ENCODE measurements around the gene MTMR3. TPM values are rescaled to one million over a fixed set of nuclear protein-coding genes. Genes with fewer than 3 reads are reported as not detected.

MTMR3 gene
- total RNA-seq, result 39.9 and 41.1 TPM in 2 replicates

DNA sequence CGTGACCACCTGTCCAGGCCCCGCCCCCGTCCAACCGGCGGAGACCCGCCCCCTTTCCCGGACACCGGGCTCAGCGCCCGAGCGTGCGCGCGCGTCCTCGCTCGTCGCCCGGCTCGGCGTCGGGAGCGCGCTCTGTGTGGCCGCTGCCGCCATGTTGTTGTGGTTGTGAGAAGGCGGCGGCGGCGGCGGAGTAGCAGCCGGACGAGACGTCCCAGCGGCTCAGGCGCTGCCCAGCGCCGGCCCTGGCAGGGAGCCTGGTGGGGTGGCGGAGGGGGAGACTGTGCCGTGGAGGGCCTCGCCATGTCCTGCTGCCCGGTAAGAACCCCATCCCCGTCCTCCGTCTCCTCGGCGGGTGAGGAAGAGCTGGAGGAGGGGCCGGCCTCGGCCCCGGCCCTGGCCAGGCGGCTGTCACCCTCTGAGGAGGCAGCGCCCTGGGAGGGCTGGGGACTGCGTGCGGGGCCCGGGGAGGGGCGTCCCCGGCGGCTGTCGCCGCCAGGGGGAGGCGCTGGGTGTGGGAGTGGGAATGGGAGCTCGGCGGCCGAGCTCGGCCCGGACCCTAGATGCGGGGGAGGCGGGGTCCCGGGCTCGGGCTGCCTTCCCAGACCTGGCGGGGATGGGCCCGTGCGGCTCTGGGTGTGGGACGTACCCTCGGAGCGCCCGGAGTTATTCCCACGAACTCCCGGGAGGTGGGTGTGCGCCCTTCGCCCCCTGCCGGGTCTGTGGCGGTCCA, at the start of gene MTMR3:
MTMR3 (plus strand) TSS at position 130 of the 730 bp plus-strand sequence. CDS start 87,886 bp downstream, outside the sequence.

DNA sequence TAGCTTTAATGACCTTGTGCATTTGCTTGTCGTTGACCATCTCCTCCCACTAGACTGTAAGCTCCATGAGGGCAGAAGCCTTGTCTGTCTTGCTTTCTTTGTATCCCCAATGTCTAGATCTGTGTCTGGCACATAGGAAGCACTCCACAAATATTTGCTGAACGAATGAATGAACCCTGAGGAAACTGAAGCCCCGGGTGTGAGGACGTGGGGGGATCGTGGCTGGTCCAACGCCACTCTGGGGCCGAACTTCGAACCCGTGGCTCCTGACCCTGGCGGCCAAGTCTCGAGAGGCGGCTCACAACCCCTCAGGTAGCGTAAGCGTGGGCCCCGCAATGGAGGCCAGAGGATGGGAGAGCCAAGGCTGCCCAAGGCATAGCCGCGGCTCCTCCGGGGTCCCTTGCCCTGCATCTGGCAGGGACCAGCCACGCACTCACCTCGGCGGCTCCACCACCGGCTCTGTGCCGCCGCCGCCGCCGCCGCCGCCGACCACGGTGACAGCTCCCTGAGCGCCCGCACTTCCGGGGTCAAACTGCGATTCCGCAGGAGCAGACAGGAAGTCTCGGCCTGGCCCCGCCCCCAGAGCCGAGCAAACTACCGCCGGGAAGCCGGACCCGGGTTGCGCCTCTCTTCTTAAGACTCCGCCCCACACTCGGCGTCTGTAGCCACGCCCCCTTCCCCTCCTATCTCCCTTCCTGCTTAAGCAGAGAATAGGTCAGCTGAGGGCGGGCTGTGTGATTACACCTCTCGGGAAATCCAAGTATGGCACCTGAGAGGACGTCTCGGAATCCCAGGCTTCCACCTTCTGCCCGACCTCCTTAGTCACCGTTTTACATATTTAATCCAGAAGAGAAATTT, 45.0 kb upstream of the MTMR3 start, which contains the start of gene ASCC2:
ASCC2 (minus strand) TSS at position 534 of the 858 bp plus-strand sequence. CDS start 5,949 bp downstream, outside the sequence.

DNA sequence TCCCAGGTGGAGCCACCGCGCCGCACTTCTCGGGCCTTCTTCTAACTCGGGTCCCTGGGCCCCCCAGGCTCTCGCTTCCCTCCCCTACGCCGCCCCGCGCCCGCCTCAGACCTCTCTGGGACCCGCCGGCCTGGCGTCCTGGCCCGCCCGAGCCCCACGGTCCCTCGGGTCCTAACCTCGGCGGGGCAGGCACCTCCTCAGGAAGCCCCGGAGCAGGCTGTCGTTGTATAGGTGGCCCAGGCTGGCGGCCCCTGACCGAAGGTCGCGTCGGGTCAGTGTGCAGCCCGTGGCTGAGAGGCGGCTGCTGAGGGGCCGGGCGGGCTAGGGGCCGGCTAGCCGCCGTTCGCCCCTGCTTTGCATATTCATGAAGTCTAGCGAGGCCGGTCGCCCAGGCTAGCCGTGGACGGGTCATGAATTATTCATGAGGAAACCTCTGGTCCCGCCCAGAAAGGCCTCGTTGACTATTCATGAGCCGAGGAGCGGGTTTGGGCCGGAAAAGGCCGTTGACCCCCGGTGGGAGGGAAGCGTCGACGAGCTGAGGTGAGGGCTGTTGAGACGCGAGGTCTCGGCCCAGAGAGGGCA, 197.1 kb downstream of the MTMR3 start, which contains the start of gene HORMAD2:
HORMAD2 (plus strand) TSS at position 513 of the 582 bp plus-strand sequence. CDS start 13,489 bp downstream, outside the sequence.

Small RNA genes lying within 50 kb of the gene (small RNA-seq; reads per million reads assigned to genes)
- gene MIR6818 (ENCODE audit: low replicate concordance) (not detected), gene RNU6-331P (ENCODE audit: low replicate concordance) (not detected)

Other genes with a start within 250 kb of the MTMR3 start
- gene CABP7, start 163.2 kb upstream of the MTMR3 start, total RNA-seq, result not detected in 2 replicates
- 13.6 and 20.2 TPM in 2 replicates for gene ZMAT5, start 116.2 kb upstream of the MTMR3 start, total RNA-seq
- 39.0 and 55.8 TPM in 2 replicates for gene UQCR10, start 115.8 kb upstream of the MTMR3 start, total RNA-seq
- gene ASCC2, start 44.9 kb upstream of the MTMR3 start, total RNA-seq, result 39.2 and 44.8 TPM in 2 replicates
- gene HORMAD2, start 197.3 kb downstream of the MTMR3 start, total RNA-seq, result not detected in 2 replicates

Data from placental pericyte (primary cell).